Ishikawa (cell line): ENCODE results near the gene MRPS17.

Experiments used
- CEBPB ChIP-seq: IDR thresholded peaks from 2 replicates; pipeline ENCODE4 v1.6.1; 2012
- CREB1 ChIP-seq: IDR thresholded peaks from 2 replicates; pipeline ENCODE4 v1.6.1; 2012; ENCODE audit warnings: low read depth
- EGR1 ChIP-seq: IDR thresholded peaks from 2 replicates; pipeline ENCODE4 v1.6.1; 2012
- NFIC ChIP-seq: IDR thresholded peaks from 2 replicates; pipeline ENCODE4 v1.6.1; 2012
- RAD21 ChIP-seq: IDR thresholded peaks from 2 replicates; pipeline ENCODE4 v1.6.1; 2012; ENCODE audit warnings: low read depth
- ZBTB7A ChIP-seq: IDR thresholded peaks from 2 replicates; pipeline ENCODE4 v1.6.1; 2012; ENCODE audit warnings: low read depth

GRCh38 chr7:55917771-55918170 is 33.9 kb upstream of the MRPS17 start:
- no peak for TF ChIP-seq RAD21
- TF ChIP-seq NFIC: no peak
- no peak for TF ChIP-seq CEBPB
- TF ChIP-seq CREB1: no peak
- TF ChIP-seq ZBTB7A: no peak
- TF ChIP-seq EGR1: no peak
